ENCODE results near the gene BTAF1. TPM values are rescaled to one million over a fixed set of nuclear protein-coding genes. Genes with fewer than 3 reads are reported as not detected.
A peak's percentile ranks its signal among the peaks of the same experiment; 100 is the strongest.

BTAF1 gene
- total RNA-seq, result 63.4 and 74.7 TPM in 2 replicates

- Mint-ChIP-seq H3K4me3 (peak within 1 kb of the TSS; percentile 92), H3K27ac (peak within 1 kb of the TSS; percentile 96), H3K4me1 (peaks cover 42% of the 10 kb centered on the region), H3K27me3 (no peaks in the 10 kb centered on the region), H3K36me3 (ENCODE audit: low read depth) (peaks cover 24% of the 10 kb centered on the region), H3K9me3 (peaks cover 2% of the 10 kb centered on the region)
- ATAC-seq (ENCODE audit: low read depth) (peak; percentile 94), DNase-seq (peak; percentile 91)
- intact Hi-C loops (cut with micrococcal nuclease), result loop anchor here (1.0 to 5.0 kb wide), 6 partner anchors 15 to 1051 kb away; partner anchors contain the start of genes CPEB3, HECTD2, KIF11 and MARCHF5
- ChIA-PET POLR2A (interaction anchor here (0.6 to 3.0 kb wide), 12 partner anchors 9 to 1052 kb away, joined by 3 to 47 read pairs (median 4); partner anchors contain the start of genes EXOC6, FGFBP3, RPP30 and TNKS2), CTCF (interaction anchor here (1.1 to 2.2 kb wide), 5 partner anchors 9 to 165 kb away, joined by 3 to 17 read pairs (median 10); partner anchors contain the start of gene FGFBP3)
- TF ChIP-seq, protein P1, sequence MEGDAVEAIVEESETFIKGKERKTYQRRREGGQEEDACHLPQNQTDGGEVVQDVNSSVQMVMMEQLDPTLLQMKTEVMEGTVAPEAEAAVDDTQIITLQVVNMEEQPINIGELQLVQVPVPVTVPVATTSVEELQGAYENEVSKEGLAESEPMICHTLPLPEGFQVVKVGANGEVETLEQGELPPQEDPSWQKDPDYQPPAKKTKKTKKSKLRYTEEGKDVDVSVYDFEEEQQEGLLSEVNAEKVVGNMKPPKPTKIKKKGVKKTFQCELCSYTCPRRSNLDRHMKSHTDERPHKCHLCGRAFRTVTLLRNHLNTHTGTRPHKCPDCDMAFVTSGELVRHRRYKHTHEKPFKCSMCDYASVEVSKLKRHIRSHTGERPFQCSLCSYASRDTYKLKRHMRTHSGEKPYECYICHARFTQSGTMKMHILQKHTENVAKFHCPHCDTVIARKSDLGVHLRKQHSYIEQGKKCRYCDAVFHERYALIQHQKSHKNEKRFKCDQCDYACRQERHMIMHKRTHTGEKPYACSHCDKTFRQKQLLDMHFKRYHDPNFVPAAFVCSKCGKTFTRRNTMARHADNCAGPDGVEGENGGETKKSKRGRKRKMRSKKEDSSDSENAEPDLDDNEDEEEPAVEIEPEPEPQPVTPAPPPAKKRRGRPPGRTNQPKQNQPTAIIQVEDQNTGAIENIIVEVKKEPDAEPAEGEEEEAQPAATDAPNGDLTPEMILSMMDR (IDR thresholded peaks at IDR 0.05), result no peak
Measured at GRCh38 chr10:91923371-91924211, at the start of gene BTAF1. TSS of gene BTAF1 (plus strand) at chr10:91923770. CDS start at chr10:91924077, 307 bp downstream.

- ChIA-PET POLR2A (no interaction called here), CTCF (no interaction called here)
- Mint-ChIP-seq H3K4me3 (no peak overlapping the region), H3K36me3 (ENCODE audit: low read depth) (no peaks in the 10 kb centered on the region), H3K27me3 (no peaks in the 10 kb centered on the region), H3K27ac (no peak overlapping the region), H3K4me1 (no peaks in the 10 kb centered on the region), H3K9me3 (no peaks in the 10 kb centered on the region)
- no peak for ATAC-seq (ENCODE audit: low read depth)
- intact Hi-C loops (cut with micrococcal nuclease), result no loop called here
- no peak for DNase-seq
- TF ChIP-seq, protein P1 (IDR thresholded peaks at IDR 0.05), result no peak
Measured at GRCh38 chr10:91875156-91875555, 48.4 kb upstream of the BTAF1 start.

- ChIA-PET POLR2A (no interaction called here), CTCF (no interaction called here)
- H3K4me1 Mint-ChIP-seq, result no peaks in the 10 kb centered on the region
- no peak overlapping the region for H3K4me3 Mint-ChIP-seq
- intact Hi-C loops (cut with micrococcal nuclease), result no loop called here
- no peak for ATAC-seq (ENCODE audit: low read depth)
- no peaks in the 10 kb centered on the region for H3K36me3 Mint-ChIP-seq (ENCODE audit: low read depth)
- H3K27me3 Mint-ChIP-seq, result no peaks in the 10 kb centered on the region
- TF ChIP-seq, protein P1 (IDR thresholded peaks at IDR 0.05), result no peak
- no peaks in the 10 kb centered on the region for H3K9me3 Mint-ChIP-seq
- DNase-seq, result no peak
- no peak overlapping the region for H3K27ac Mint-ChIP-seq
Measured at GRCh38 chr10:91875779-91876178, 47.8 kb upstream of the BTAF1 start.

- ChIA-PET CTCF (no interaction called here), POLR2A (no interaction called here)
- no peaks in the 10 kb centered on the region for H3K27me3 Mint-ChIP-seq
- H3K4me1 Mint-ChIP-seq, result no peaks in the 10 kb centered on the region
- DNase-seq (no peak), ATAC-seq (ENCODE audit: low read depth) (no peak)
- intact Hi-C loops (cut with micrococcal nuclease), result no loop called here
- no peaks in the 10 kb centered on the region for H3K36me3 Mint-ChIP-seq (ENCODE audit: low read depth)
- H3K9me3 Mint-ChIP-seq, result peaks cover 4% of the 10 kb centered on the region
- TF ChIP-seq, protein P1 (IDR thresholded peaks at IDR 0.05), result no peak
- H3K27ac Mint-ChIP-seq, result no peak overlapping the region
- no peak overlapping the region for H3K4me3 Mint-ChIP-seq
Measured at GRCh38 chr10:91879515-91880170, 43.9 kb upstream of the BTAF1 start.

GRCh38 chr10:91880310-91880709 lies 43.3 kb upstream of the BTAF1 start:
- H3K4me3 Mint-ChIP-seq, result no peak overlapping the region
- no peak for ATAC-seq (ENCODE audit: low read depth)
- no peaks in the 10 kb centered on the region for H3K27me3 Mint-ChIP-seq
- CTCF ChIA-PET, result no interaction called here
- POLR2A ChIA-PET, result no interaction called here
- H3K4me1 Mint-ChIP-seq, result no peaks in the 10 kb centered on the region
- no peaks in the 10 kb centered on the region for H3K36me3 Mint-ChIP-seq (ENCODE audit: low read depth)
- intact Hi-C loops (cut with micrococcal nuclease), result no loop called here
- H3K9me3 Mint-ChIP-seq, result peaks cover 4% of the 10 kb centered on the region
- H3K27ac Mint-ChIP-seq, result no peak overlapping the region
- DNase-seq, result no peak
- TF ChIP-seq, protein P1 (IDR thresholded peaks at IDR 0.05), result no peak

Measured in activated B cell treated with CpG ODN at 0.5 μM for 24 hours (primary cell).